ENCODE measurements around the gene QRSL1. TPM values are rescaled to one million over a fixed set of nuclear protein-coding genes. Genes with fewer than 3 reads are reported as not detected.

The QRSL1 gene
- total RNA-seq, 2 donors from 2014 or later: 6.1 to 9.4 TPM

- Histone ChIP-seq H3K27me3 (replicated peaks; ENCODE audit: insufficient read depth) (no peaks in the 10 kb centered on the region), H3K36me3 (no peaks in the 10 kb centered on the region), H3K9me3 (no peaks in the 10 kb centered on the region), H3K4me3 (no peak overlapping the region), H3K27ac (no peak overlapping the region), H3K4me1 (replicated peaks) (no peaks in the 10 kb centered on the region)
- intact Hi-C loops (cut with DNase I): no loop called here
- TF ChIP-seq CTCF (IDR thresholded peaks at IDR 0.05) (no peak), POLR2AphosphoS5 (IDR thresholded peaks at IDR 0.05) (no peak)
- DNase-seq (ENCODE audit: low spot score): no peak
- 64% methylated on average over 6 of the region's 6 CpGs for WGBS
These were observed 8.5 kb downstream of the QRSL1 start for GRCh38 chr6:106637717-106638341.

GRCh38 chr6:106639812-106640211, 10.4 kb downstream of the QRSL1 start:
- no peak for DNase-seq (ENCODE audit: low spot score)
- no peaks in the 10 kb centered on the region for H3K4me1 ChIP-seq (replicated peaks)
- H3K9me3 ChIP-seq: no peaks in the 10 kb centered on the region
- H3K36me3 ChIP-seq: no peaks in the 10 kb centered on the region
- no peak overlapping the region for H3K4me3 ChIP-seq
- 70% methylated on average over 4 of the region's 4 CpGs for WGBS
- H3K27ac ChIP-seq: no peak overlapping the region
- TF ChIP-seq CTCF (IDR thresholded peaks at IDR 0.05) (no peak), POLR2A (IDR thresholded peaks at IDR 0.05) (no peak), POLR2AphosphoS5 (IDR thresholded peaks at IDR 0.05) (no peak)
- no peaks in the 10 kb centered on the region for H3K27me3 ChIP-seq (replicated peaks; ENCODE audit: insufficient read depth)
- intact Hi-C loops (cut with DNase I): no loop called here

GRCh38 chr6:106642476-106642875, 13.1 kb downstream of the QRSL1 start:
- Histone ChIP-seq H3K4me3 (no peak overlapping the region), H3K9me3 (no peaks in the 10 kb centered on the region), H3K27me3 (replicated peaks; ENCODE audit: insufficient read depth) (no peaks in the 10 kb centered on the region), H3K27ac (no peak overlapping the region), H3K4me1 (replicated peaks) (no peaks in the 10 kb centered on the region), H3K36me3 (no peaks in the 10 kb centered on the region)
- WGBS: 88% methylated on average over 4 of the region's 4 CpGs
- intact Hi-C loops (cut with DNase I): no loop called here
- no peak for DNase-seq (ENCODE audit: low spot score)
- TF ChIP-seq POLR2AphosphoS5 (IDR thresholded peaks at IDR 0.05): no peak

- no peaks in the 10 kb centered on the region for H3K27me3 ChIP-seq (replicated peaks; ENCODE audit: insufficient read depth)
- no peak overlapping the region for H3K27ac ChIP-seq
- no peaks in the 10 kb centered on the region for H3K9me3 ChIP-seq
- DNase-seq (ENCODE audit: low spot score): no peak
- WGBS: 98% methylated on average over 2 of the region's 2 CpGs
- intact Hi-C loops (cut with DNase I): no loop called here
- H3K4me1 ChIP-seq (replicated peaks): no peaks in the 10 kb centered on the region
- TF ChIP-seq CTCF (IDR thresholded peaks at IDR 0.05) (no peak), POLR2A (IDR thresholded peaks at IDR 0.05) (no peak), POLR2AphosphoS5 (IDR thresholded peaks at IDR 0.05) (no peak)
- no peak overlapping the region for H3K4me3 ChIP-seq
- no peaks in the 10 kb centered on the region for H3K36me3 ChIP-seq
These were observed 13.7 kb downstream of the QRSL1 start for GRCh38 chr6:106643061-106643460.

GRCh38 chr6:106648651-106649308, 19.4 kb downstream of the QRSL1 start:
- Histone ChIP-seq H3K9me3 (no peaks in the 10 kb centered on the region), H3K27me3 (replicated peaks; ENCODE audit: insufficient read depth) (no peaks in the 10 kb centered on the region), H3K4me1 (replicated peaks) (no peaks in the 10 kb centered on the region), H3K27ac (no peak overlapping the region), H3K4me3 (no peak overlapping the region), H3K36me3 (no peaks in the 10 kb centered on the region)
- DNase-seq (ENCODE audit: low spot score): no peak
- 93% methylated on average over 7 of the region's 7 CpGs for WGBS
- TF ChIP-seq CTCF (IDR thresholded peaks at IDR 0.05): no peak
- intact Hi-C loops (cut with DNase I): no loop called here

All from prostate gland (tissue), 2 donors.